Right lobe of liver (tissue), 6 donors: ENCODE measurements around the gene MRLN. TPM values are rescaled to one million over a fixed set of nuclear protein-coding genes. Genes with fewer than 3 reads are reported as not detected.

Experiments
- ATAC-seq, 4 donors: fragments of 200-7000 bp; cut with Tn5 transposase; one replicate each; pipeline ENCODE4 v1.9.1; 2020; ENCODE audit warnings: mild to moderate bottlenecking in 4 of 4, moderate library complexity in 4 of 4
- DNase-seq, 3 donors: peaks; one replicate each; pipeline ENCODE4 v3.0.0-alpha.2; 2020
- H3K27ac ChIP-seq, 3 donors: fragments of 200-600 bp; one replicate each; pipeline ENCODE4 v1.8.0; 2022
- H3K27me3 ChIP-seq, 2 donors: fragments of 200-600 bp; one replicate each; pipeline ENCODE4 v1.8.0; 2022
- H3K36me3 ChIP-seq, 4 donors: fragments of 200-600 bp; sonication (generic) in 1 of 4; one replicate each; pipeline versions ENCODE4 v1.5.1 to v1.8.0; 2017 to 2022; ENCODE audit warnings: control low read depth in 1 of 4
- H3K4me1 ChIP-seq, 4 donors: fragments of 200-600 bp; sonication (generic) in 1 of 4; one replicate each; pipeline versions ENCODE4 v1.5.1 to v1.8.0; 2017 to 2022; ENCODE audit warnings: control low read depth in 1 of 4
- H3K4me3 ChIP-seq, 3 donors: fragments of 200-600 bp; one replicate each; pipeline ENCODE4 v1.8.0; 2022
- H3K9me3 ChIP-seq, 4 donors: fragments of 200-600 bp; sonication (generic) in 1 of 4; one replicate each; pipeline versions ENCODE4 v1.5.1 to v1.8.0; 2017 to 2022; ENCODE audit warnings: control low read depth in 1 of 4
- CTCF ChIP-seq, 4 donors: fragments of 200-600 bp in 3 of 4; fragments of 450-650 bp in 1 of 4; IDR thresholded peaks; one replicate each; pipeline versions ENCODE4 v1.5.1 to v1.8.0; 2016 to 2022; ENCODE audit warnings: antibody characterized with exemption in 4 of 4, mild to moderate bottlenecking in 2 of 4
- POLR2A ChIP-seq: fragments of 450-650 bp; IDR thresholded peaks from one replicate; pipeline ENCODE4 v1.6.1; 2017; ENCODE audit warnings: antibody characterized with exemption, mild to moderate bottlenecking
- whole genome bisulfite sequencing: methylation state at CpG from one replicate; pipeline ENCODE4 v1.1.6; 2018; ENCODE audit warnings: low coverage, low lambda C conversion rate; ENCODE audit not compliant: insufficient coverage; ENCODE audit errors: missing lambda C conversion rate; 5-methylcytosine and 5-hydroxymethylcytosine counted together
- intact Hi-C, 2 donors: fragments of 100-400 bp; cut with DNase I; formaldehyde crosslinking; loops; one replicate each; pipeline versions ENCODE4 v1.11.2 to v1.14.1; 2022
- total RNA-seq, 6 experiments: library from RNA; depleted of rRNA in 2 of 6; stranded (reverse); fragments of >200 nt in 2 of 6; fragmentation: NEBNext Ultra II Directional in 3 of 6; extraction: Animal tissue kit (Norgen Biotek cat#: 25700) in 3 of 6; gene quantifications; one replicate each; pipeline versions ENCODE4 v1.1.0 to v1.2.4, GENCODE V29; 2016 to 2023
- donor health status: DM: no; HTN: yes; CAD: no.
- donor health status: DM: no; HTN: no; CAD: no.
- donor health status: DM: no; HTN: no; CAD: no.
- donor health status: DM: no; HTN: yes; CAD: no.
- donor health status: DM: no; HTN: yes; CAD: no.

The MRLN gene
- total RNA-seq, 6 experiments from 2014 or later: not detected

DNA sequence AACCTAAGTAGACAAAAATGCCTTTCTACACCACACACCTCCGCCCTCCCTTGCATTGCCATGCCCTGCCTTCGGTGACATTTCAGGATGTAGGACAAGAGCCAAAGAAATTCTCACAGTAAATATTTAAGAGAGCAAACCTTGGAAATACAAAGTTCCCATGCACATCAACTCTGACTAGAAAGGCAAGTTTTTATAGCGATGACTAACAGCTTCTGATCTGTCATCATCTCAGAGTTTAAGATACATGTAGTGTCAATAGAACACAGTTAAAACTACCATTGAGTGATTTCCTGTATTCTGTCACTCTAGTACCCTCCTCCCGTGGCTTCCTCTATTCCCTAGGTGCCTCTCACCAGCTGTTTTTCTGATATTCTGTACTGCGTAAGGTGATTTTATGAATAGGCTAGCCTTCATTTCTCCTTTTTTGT lies 64.3 kb downstream of the MRLN start:
- no peaks in the 10 kb centered on the region for H3K36me3 ChIP-seq
- H3K27me3 ChIP-seq: no peaks in the 10 kb centered on the region
- DNase-seq (no peak), ATAC-seq (no peak)
- H3K4me1 ChIP-seq: no peaks in the 10 kb centered on the region
- no peaks in the 10 kb centered on the region for H3K9me3 ChIP-seq
- H3K27ac ChIP-seq: no peak overlapping the region
- no peak for TF ChIP-seq POLR2A
- TF ChIP-seq CTCF (IDR thresholded peaks at IDR 0.05): no peak
- 52% methylated on average over 5 of the region's 5 CpGs for WGBS
- no peak overlapping the region for H3K4me3 ChIP-seq
- intact Hi-C loops: no loop called here

DNA sequence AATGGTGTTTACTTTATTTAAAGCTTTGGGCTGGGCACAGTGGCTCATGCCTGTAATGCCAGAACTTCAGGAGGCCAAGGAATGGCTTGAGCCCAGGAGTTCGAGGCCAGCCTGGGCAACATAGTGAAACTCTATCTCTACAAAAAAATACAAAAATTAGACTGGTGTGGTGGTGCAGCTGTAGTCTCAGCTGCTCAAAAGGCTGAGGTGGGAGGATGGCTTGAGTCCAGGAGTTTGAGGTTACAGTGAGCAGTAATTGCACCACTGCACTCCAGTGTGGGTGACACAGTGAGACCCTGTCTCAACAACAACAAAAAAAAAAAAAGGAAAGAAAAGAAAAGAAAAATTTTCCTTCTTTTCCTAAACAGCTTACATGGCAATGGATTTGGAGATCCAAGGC lies 65.6 kb downstream of the MRLN start:
- intact Hi-C loops: no loop called here
- ATAC-seq (no peak), DNase-seq (no peak)
- TF ChIP-seq CTCF (IDR thresholded peaks at IDR 0.05) (no peak), POLR2A (no peak)
- Histone ChIP-seq H3K9me3 (no peaks in the 10 kb centered on the region), H3K27me3 (no peaks in the 10 kb centered on the region), H3K4me3 (no peak overlapping the region), H3K4me1 (no peaks in the 10 kb centered on the region), H3K27ac (no peak overlapping the region), H3K36me3 (no peaks in the 10 kb centered on the region)
- 80% methylated on average over 1 of the region's 1 CpG for WGBS

Other genes starting within 250 kb of the MRLN start
- 1 to 10 TPM in 2 of 6 experiments, under 1 TPM in 2, not detected in 2; 0.42 to 1.2 (median 0.89) TPM for gene SLC16A9, start 43.6 kb downstream of the MRLN start, total RNA-seq
- 10 to 100 TPM in 5 of 6 experiments, 1 to 10 TPM in 1; 9.2 to 20.4 (median 14.8) TPM for gene CCDC6, start 153.1 kb upstream of the MRLN start, total RNA-seq